Thymus (tissue), 11 donors: ENCODE data around the gene OTX2. TPM values are rescaled to one million over a fixed set of nuclear protein-coding genes. Genes with fewer than 3 reads are reported as not detected.

Experiments used
- DNase-seq, 9 donors: peaks; one replicate each; pipeline ENCODE4 v3.0.0-alpha.2; 2013; ENCODE audit warnings: low spot score in 9 of 9, low read depth in 6 of 9, missing footprints in 1 of 9
- H3K27ac ChIP-seq, 2 donors: one replicate each; pipeline ENCODE4 v1.5.1; 2013; ENCODE audit warnings: control low read depth in 1 of 2, low read depth in 1 of 2, low read length in 1 of 2, mild to moderate bottlenecking in 1 of 2, moderate library complexity in 1 of 2
- H3K27me3 ChIP-seq, 2 donors: one replicate each; pipeline ENCODE4 v1.5.1; 2013; ENCODE audit warnings: low read length in 1 of 2; ENCODE audit not compliant: control insufficient read depth in 2 of 2, insufficient read depth in 1 of 2
- H3K36me3 ChIP-seq, 2 donors: one replicate each; pipeline ENCODE4 v1.5.1; 2013; ENCODE audit warnings: low read length in 1 of 2, mild to moderate bottlenecking in 1 of 2, moderate library complexity in 1 of 2; ENCODE audit not compliant: control insufficient read depth in 2 of 2, insufficient read depth in 2 of 2
- H3K4me1 ChIP-seq, 2 donors: one replicate each; pipeline ENCODE4 v1.5.1; 2013; ENCODE audit warnings: low read length in 2 of 2; ENCODE audit not compliant: control insufficient read depth in 2 of 2, insufficient read depth in 2 of 2
- H3K4me3 ChIP-seq, 2 donors: one replicate each; pipeline ENCODE4 v1.5.1; 2013; ENCODE audit warnings: low read length in 2 of 2, control low read depth in 1 of 2, mild to moderate bottlenecking in 1 of 2
- H3K9me3 ChIP-seq, 2 donors: one replicate each; pipeline ENCODE4 v1.5.1; 2013; ENCODE audit warnings: low read length in 1 of 2, mild to moderate bottlenecking in 1 of 2; ENCODE audit not compliant: control insufficient read depth in 2 of 2, insufficient read depth in 1 of 2
- WGBS: extraction: QIAGEN DNeasy Blood & Tissue Kit; methylation state at CpG from one replicate; pipeline ENCODE4 v1.1.7; 2013; 5-methylcytosine and 5-hydroxymethylcytosine counted together
- polyA plus RNA-seq: library from polyadenylated mRNA; stranded (reverse); fragments of 200-250 nt; gene quantifications from one replicate; pipeline ENCODE4 v1.2.3, GENCODE V29; 2013
- total RNA-seq: library from RNA; stranded (reverse); fragments of 120-200 nt; gene quantifications from one replicate; pipeline ENCODE4 v1.2.4, GENCODE V29; 2013
- donor health status: healthy.

OTX2 gene
- total and polyA plus RNA-seq, 2 donors = 0.11 to 0.14 TPM

- Histone ChIP-seq H3K27ac (no peak overlapping the region), H3K9me3 (no peaks in the 10 kb centered on the region), H3K36me3 (no peaks in the 10 kb centered on the region), H3K4me1 (peaks cover 0 to 3% of the 10 kb centered on the region in 2 donors), H3K4me3 (no peak overlapping the region), H3K27me3 (peaks cover 84 to 98% of the 10 kb centered on the region in 2 donors)
- no peak for DNase-seq
- 6% methylated on average over 5 of the region's 5 CpGs for WGBS
These were observed 11.0 kb downstream of the OTX2 start for GRCh38 chr14:56799343-56799645.

- H3K36me3 ChIP-seq = no peaks in the 10 kb centered on the region
- peaks cover 0 to 3% of the 10 kb centered on the region in 2 donors for H3K4me1 ChIP-seq
- DNase-seq = no peak
- no peak overlapping the region for H3K4me3 ChIP-seq
- H3K9me3 ChIP-seq = no peaks in the 10 kb centered on the region
- H3K27ac ChIP-seq = no peak overlapping the region
- peaks cover 84 to 98% of the 10 kb centered on the region in 2 donors for H3K27me3 ChIP-seq
- WGBS = 13% methylated on average over 41 of the region's 41 CpGs
These were observed 11.6 kb downstream of the OTX2 start for GRCh38 chr14:56798447-56799342.

GRCh38 chr14:56797569-56798446 is 12.5 kb downstream of the OTX2 start:
- H3K27ac ChIP-seq = no peak overlapping the region
- H3K27me3 ChIP-seq = peaks cover 85 to 98% of the 10 kb centered on the region in 2 donors
- no peaks in the 10 kb centered on the region for H3K36me3 ChIP-seq
- no peak for DNase-seq
- peaks cover 0 to 3% of the 10 kb centered on the region in 2 donors for H3K4me1 ChIP-seq
- WGBS = 6% methylated on average over 77 of the region's 77 CpGs
- H3K4me3 ChIP-seq = no peak overlapping the region
- no peaks in the 10 kb centered on the region for H3K9me3 ChIP-seq

GRCh38 chr14:56797003-56797568 is 13.2 kb downstream of the OTX2 start:
- Histone ChIP-seq H3K4me3 (no peak overlapping the region), H3K27me3 (peaks cover 83 to 98% of the 10 kb centered on the region in 2 donors), H3K9me3 (no peaks in the 10 kb centered on the region), H3K4me1 (peaks cover 0 to 3% of the 10 kb centered on the region in 2 donors), H3K27ac (no peak overlapping the region), H3K36me3 (no peaks in the 10 kb centered on the region)
- 7% methylated on average over 23 of the region's 23 CpGs for WGBS
- DNase-seq = no peak

GRCh38 chr14:56796259-56796658 is 14.0 kb downstream of the OTX2 start:
- Histone ChIP-seq H3K27ac (no peak overlapping the region), H3K4me3 (no peak overlapping the region), H3K36me3 (no peaks in the 10 kb centered on the region), H3K27me3 (peaks cover 79 to 97% of the 10 kb centered on the region in 2 donors), H3K9me3 (no peaks in the 10 kb centered on the region), H3K4me1 (peaks cover 0 to 3% of the 10 kb centered on the region in 2 donors)
- WGBS = 10% methylated on average over 4 of the region's 4 CpGs
- DNase-seq = no peak

- 15% methylated on average over 17 of the region's 17 CpGs for whole genome bisulfite sequencing
- H3K36me3 ChIP-seq = no peaks in the 10 kb centered on the region
- H3K4me1 ChIP-seq = peaks cover 0 to 3% of the 10 kb centered on the region in 2 donors
- no peak for DNase-seq
- no peak overlapping the region for H3K27ac ChIP-seq
- H3K4me3 ChIP-seq = no peak overlapping the region
- H3K9me3 ChIP-seq = no peaks in the 10 kb centered on the region
- peaks cover 76 to 88% of the 10 kb centered on the region in 2 donors for H3K27me3 ChIP-seq
These were observed 15.0 kb downstream of the OTX2 start for GRCh38 chr14:56795284-56795622.

GRCh38 chr14:56794557-56795283 is 15.6 kb downstream of the OTX2 start:
- Histone ChIP-seq H3K4me3 (no peak overlapping the region), H3K27me3 (peaks cover 72 to 84% of the 10 kb centered on the region in 2 donors)
- 5% methylated on average over 56 of the region's 56 CpGs for WGBS

GRCh38 chr14:56794088-56794556 is 16.2 kb downstream of the OTX2 start:
- peaks cover 66 to 78% of the 10 kb centered on the region in 2 donors for H3K27me3 ChIP-seq
- peaks cover 0 to 3% of the 10 kb centered on the region in 2 donors for H3K4me1 ChIP-seq
- no peaks in the 10 kb centered on the region for H3K9me3 ChIP-seq
- no peak overlapping the region for H3K27ac ChIP-seq
- H3K36me3 ChIP-seq = no peaks in the 10 kb centered on the region
- no peak for DNase-seq
- no peak overlapping the region for H3K4me3 ChIP-seq
- 11% methylated on average over 33 of the region's 33 CpGs for WGBS

More at GRCh38 chr14:56794557-56795283, 15.6 kb downstream of the OTX2 start:
- H3K4me1 ChIP-seq = peaks cover 0 to 3% of the 10 kb centered on the region in 2 donors
- no peaks in the 10 kb centered on the region for H3K36me3 ChIP-seq
- no peaks in the 10 kb centered on the region for H3K9me3 ChIP-seq
- H3K27ac ChIP-seq = no peak overlapping the region
- DNase-seq = no peak
